Thyroid gland (tissue), 4 donors: ENCODE measurements around the gene MPP3.

Experiments
- CTCF ChIP-seq, 6 experiments: fragments of 200-600 bp in 3 of 6; fragments of 450-650 bp in 3 of 6; sonication (generic) in 3 of 6; IDR thresholded peaks; one replicate each; pipeline ENCODE4 v1.5.1; 2016 to 2019; ENCODE audit warnings: antibody characterized with exemption in 6 of 6, mild to moderate bottlenecking in 2 of 6, inconsistent platforms in 1 of 6, moderate library complexity in 1 of 6
- POLR2A ChIP-seq, 2 donors: fragments of 450-650 bp; IDR thresholded peaks; one replicate each; pipeline ENCODE4 v1.6.1; 2017; ENCODE audit warnings: antibody characterized with exemption in 2 of 2, mild to moderate bottlenecking in 2 of 2, moderate library complexity in 1 of 2

GRCh38 chr17:43842975-43843325 is 10.0 kb upstream of the MPP3 start:
- TF ChIP-seq CTCF (IDR thresholded peaks at IDR 0.05) (no peak), POLR2A (IDR thresholded peaks at IDR 0.05) (no peak)
